Heart left ventricle (tissue), 13 donors: ENCODE measurements around the gene TICAM2.

Experiments used
- POLR2A ChIP-seq, 2 donors: fragments of 450-650 bp; IDR thresholded peaks; one replicate each; pipeline ENCODE4 v1.6.1; 2017; ENCODE audit warnings: antibody characterized with exemption in 2 of 2, mild to moderate bottlenecking in 2 of 2, moderate library complexity in 2 of 2
- TF ChIP-seq, protein P1 (sequence below), 12 donors: fragments of 200-600 bp; sonication (generic) in 4 of 12; IDR thresholded peaks; one replicate each; pipeline versions ENCODE4 v1.5.0 to v1.8.0; 2018 to 2022; ENCODE audit warnings: antibody characterized with exemption in 12 of 12, mild to moderate bottlenecking in 5 of 12
- donor health status: ischemic (EF 13 %, LVEDD 7.1; RV severe dilation, severe dysfunction).
- donor health status: DM: no; HTN: yes; CAD: no.
- donor health status: DM: no; HTN: no; CAD: no.
- donor health status: ischemic (EF 25% LVEDD 6.9; RV normal size, moderate dysfunction).
- donor health status: ischemic (EF 25% LVEDD 5.7; RV mildly dilated, moderate dysfunction).
- donor health status: ischemic (EF 35%, LVEDD 5.7; RV mildly dilated, moderate dysfunction).
- donor health status: nonischemic (EF 11% LVEDD 7.7; RV severe dilation, severe dysfunction).
- donor health status: DM: yes; HTN: yes; CAD: no.
- donor health status: PGD.
- donor health status: ischemic (EF 29% LVEDD 5.4; RV normal size, mild dysfunction).
- donor health status: nonischemic (EF 23%, LVEDD 6.1; RV moderate dilation, normal function).

GRCh38 chr5:115561176-115561575 lies 41.1 kb downstream of the TICAM2 start:
- TF ChIP-seq, protein P1, sequence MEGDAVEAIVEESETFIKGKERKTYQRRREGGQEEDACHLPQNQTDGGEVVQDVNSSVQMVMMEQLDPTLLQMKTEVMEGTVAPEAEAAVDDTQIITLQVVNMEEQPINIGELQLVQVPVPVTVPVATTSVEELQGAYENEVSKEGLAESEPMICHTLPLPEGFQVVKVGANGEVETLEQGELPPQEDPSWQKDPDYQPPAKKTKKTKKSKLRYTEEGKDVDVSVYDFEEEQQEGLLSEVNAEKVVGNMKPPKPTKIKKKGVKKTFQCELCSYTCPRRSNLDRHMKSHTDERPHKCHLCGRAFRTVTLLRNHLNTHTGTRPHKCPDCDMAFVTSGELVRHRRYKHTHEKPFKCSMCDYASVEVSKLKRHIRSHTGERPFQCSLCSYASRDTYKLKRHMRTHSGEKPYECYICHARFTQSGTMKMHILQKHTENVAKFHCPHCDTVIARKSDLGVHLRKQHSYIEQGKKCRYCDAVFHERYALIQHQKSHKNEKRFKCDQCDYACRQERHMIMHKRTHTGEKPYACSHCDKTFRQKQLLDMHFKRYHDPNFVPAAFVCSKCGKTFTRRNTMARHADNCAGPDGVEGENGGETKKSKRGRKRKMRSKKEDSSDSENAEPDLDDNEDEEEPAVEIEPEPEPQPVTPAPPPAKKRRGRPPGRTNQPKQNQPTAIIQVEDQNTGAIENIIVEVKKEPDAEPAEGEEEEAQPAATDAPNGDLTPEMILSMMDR (IDR thresholded peaks at IDR 0.05), result no peak
- TF ChIP-seq POLR2A (IDR thresholded peaks at IDR 0.05), result no peak
